GM18867 (cell line): ENCODE results near the gene SORD.
"Not testable (repeated sequence)": the region's sequence is repeated elsewhere in the genome, so short reads cannot be mapped to it uniquely, and the experiment has no call there.

ENCODE experiments used
- ATAC-seq: cut with Tn5 transposase; IDR thresholded peaks from one replicate; pipeline ENCODE4 v1.9.1; 2021; ENCODE audit warnings: mild to moderate bottlenecking, moderate library complexity; ENCODE audit not compliant: unreplicated experiment

SORD gene

DNA sequence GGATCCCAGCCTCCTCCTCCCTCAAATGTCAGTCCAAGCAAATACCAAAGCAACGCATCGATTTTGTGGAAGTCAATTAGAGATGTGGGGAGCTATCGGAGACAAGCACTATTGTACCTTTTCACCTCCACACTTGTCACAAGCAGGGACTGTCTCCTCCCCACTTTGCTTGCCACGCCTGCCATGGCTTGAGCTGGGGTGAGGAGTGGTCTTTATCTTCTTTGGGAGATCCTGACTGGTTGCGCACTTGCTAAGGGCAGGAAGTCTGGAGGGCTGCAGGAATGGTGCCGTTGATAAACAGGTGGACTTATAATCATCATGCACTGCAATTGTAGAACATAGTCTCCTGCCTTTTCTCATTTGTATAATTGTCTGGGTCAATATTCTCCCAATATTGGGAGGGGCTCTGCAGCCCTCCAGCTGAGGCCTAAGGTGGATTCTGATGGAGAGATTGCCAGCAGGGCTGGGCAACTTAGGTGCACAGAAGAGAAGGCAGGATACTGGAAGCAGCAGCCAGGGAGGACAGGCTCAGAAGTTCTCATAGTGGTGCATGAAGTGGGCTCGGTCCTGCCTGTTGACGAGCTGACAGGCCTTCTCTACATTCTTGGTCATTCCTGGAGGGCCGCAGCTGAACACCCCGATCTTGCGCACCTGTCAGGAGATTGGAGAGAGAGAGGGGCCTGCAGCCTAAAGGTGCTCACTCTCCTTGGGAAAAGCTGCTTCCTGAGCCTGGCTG is 70.8 kb downstream of the SORD start:
- no peak for ATAC-seq

DNA sequence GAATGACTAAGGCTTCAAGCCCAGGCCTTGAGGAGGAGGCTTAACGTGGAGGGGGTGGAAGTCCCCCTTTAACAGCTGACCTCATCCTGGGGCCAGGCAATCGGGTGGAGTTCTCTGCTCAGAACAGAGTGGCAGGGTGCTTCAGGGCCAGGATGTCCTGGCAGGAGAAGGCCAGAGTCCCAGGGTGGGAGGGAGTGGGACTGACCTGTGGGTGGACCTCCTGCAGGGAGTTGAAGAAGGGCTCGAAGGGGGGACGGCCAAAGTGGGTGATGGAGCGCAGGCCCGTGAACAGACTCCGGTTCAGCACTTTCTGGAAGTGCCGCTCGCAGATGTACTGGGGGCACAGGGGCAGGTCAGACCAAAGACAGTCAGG is 71.3 kb downstream of the SORD start:
- no peak for ATAC-seq

DNA sequence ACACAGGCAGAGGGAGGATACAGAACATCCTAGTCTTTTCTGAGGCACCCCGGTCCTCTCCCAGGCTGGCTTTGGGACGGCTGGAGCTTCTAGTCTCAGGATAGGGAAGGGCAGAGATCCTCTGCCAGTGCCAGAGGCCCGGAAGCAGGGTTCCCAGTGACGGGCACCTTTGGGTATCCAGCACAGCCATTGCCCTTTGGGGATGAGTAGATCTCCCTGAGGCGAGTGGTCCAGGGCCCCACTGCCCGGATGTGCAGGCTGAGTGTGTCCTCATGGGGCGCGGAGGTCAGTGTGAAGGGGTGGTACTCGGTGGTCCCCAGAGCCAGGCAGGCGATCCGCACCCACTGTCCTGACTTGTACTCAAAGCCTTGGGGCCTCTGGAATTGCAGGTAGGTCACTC is 72.7 kb downstream of the SORD start:
- ATAC-seq: no peak

DNA sequence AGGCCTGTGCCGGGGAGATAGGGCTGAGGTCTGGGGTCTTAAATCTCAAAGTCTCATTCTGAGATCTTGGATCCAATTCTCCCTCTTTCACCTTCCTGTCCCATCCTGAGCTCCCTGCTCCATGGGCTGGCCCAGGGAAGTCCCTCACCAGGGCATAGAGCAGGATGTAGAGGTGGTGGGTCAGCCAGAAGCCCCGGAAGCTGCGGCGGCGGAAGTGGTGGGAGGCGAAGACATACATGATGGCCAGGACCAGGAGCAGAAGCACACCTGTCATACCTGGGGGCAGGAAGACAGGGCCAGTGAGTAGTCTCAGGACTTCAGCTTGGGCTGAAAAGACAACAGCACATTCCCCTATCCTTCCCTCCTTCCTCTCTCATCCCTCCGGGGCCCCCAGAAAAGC is 74.5 kb downstream of the SORD start:
- ATAC-seq: no peak

DNA sequence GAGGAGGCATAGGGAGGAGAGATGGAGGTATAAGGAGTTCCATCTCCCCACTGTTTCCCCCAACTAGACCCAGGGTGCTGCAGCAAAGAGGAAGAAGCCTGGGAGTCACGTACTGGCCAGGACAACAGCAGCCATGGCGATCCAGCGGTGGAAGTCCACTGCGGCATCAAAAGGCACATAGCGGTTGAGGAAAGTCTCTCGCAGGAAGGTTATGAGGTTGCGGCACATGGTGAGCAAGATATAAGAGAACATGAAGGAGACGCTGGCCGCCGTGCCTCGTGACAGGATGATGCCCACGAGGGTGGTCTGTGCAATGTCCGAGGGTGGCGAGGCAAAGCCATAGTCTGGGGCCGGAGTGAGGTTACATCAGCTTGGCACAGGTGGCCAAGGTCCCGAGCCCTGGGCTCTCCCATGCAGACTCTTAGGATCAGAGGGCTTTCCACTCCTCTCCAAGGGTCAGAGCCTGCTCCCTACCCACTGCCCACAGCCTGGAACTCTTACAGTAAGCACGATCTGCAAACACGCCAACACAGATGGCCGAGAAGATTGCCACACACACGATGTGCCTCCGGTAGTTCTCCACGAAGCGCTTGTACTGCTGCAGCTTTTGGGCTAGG is 76.7 kb downstream of the SORD start:
- ATAC-seq: no peak

DNA sequence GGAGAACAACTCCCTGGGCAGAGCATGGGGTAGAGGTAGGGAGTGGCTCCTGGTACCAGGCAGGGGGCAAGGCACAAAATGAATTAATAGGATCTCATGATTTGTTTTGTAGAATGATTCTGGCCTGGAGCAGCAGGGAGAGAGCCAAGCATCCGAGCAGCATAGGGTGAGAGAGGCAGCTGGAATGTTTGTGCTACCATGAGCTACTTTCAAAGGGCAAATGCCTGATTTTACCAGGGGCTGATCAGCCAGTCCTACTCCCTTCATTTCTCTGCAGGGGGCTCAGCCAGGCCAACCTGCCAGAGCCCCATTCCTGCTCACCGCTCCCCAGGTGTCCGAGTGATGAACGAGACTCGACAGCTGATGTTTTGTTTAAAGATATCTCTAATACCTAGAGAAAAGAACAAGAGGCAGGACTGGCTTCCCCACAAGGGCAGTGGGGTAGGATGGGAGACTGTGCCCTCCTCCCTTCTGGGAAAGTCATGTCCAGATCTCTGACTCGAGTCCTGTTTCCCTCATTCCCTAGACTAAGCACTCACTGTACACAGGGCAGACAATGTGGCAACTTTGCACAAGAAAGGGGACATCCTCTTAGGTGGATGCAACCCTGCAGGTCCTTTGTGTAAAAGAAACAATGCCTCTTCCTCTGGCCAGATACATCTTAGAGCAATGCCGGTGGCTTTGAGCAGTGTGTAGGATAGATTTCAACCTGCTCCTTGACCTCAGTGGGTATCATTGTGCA is 78.1 kb downstream of the SORD start:
- ATAC-seq: no peak

DNA sequence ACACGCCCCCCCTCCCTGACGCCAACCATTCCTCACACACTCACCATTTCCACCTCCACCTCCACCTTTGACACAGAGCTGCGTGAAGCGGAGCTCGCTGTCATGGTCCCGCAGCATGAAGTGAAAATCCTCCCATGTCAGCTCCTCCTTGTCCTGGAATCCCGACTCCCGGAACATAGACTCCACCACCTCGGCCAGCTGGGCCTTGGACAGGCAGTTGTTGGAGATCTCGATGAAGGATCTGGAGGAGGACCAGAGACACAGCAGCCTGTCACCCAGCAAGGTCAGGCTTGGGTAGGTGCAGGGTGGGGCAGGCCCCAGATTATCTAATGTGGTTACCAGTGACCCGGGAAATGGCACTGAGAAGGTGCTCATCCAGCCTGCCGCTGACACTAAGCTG is 78.8 kb downstream of the SORD start:
- no peak for ATAC-seq

DNA sequence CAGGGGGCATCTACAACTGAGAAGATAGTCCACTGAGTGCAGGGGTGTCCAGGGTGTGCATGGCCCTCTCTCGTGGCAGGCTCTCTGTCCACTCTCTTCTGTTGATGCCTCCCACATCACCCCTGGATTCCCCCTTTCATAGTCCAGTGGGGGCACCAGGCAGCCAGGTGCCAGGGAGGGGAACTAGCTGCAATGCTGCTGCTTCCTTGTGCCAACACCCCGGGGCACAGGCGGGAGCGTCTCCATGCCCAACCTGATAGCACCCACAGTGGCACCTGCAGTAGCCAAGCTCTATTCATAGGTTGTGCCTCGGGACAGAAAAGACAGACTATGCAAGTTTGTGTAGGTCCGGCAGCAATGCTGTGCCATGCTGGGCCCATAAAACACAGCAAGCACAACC is 79.2 kb downstream of the SORD start:
- no peak for ATAC-seq

DNA sequence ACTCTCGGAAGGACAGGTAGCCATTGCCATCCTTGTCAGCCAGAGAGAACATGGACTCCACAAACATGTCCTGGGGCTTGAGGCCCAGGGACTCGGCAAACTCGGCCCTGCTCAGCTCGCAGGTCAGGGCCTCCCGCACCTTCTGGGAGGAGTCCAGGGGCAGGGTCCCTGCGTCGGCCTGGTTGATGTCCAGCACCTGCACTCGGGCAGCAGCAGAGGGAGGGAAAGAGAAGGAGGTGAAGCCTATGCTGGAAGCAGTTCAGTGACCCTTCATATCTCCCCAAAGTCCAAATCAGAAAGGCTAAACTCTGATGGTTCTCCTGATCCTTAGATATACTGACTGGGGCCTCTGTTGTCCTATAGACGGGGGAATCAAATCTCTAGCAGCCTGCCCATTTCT is 81.2 kb downstream of the SORD start:
- not testable (repeated sequence) for ATAC-seq

DNA sequence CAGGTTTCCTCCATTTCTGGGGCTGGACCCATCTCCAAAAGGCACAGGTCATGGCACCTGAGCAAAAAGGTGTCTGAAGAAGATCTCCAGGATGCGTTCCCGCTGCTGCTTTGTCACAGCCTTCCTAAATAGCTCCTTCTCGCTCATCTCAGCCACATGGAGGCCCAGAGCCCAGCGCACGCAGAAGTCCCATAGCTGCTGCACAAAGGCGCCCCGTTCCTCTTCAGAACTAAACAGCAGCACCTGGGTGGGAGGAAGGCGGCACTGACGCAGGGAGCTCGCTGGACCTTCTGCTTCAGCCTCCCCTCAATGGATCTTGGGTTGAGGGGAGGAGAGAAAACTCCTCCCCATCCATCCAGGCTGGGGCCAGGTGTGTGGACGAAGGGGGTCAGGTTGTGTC is 82.6 kb downstream of the SORD start:
- ATAC-seq: no peak

DNA sequence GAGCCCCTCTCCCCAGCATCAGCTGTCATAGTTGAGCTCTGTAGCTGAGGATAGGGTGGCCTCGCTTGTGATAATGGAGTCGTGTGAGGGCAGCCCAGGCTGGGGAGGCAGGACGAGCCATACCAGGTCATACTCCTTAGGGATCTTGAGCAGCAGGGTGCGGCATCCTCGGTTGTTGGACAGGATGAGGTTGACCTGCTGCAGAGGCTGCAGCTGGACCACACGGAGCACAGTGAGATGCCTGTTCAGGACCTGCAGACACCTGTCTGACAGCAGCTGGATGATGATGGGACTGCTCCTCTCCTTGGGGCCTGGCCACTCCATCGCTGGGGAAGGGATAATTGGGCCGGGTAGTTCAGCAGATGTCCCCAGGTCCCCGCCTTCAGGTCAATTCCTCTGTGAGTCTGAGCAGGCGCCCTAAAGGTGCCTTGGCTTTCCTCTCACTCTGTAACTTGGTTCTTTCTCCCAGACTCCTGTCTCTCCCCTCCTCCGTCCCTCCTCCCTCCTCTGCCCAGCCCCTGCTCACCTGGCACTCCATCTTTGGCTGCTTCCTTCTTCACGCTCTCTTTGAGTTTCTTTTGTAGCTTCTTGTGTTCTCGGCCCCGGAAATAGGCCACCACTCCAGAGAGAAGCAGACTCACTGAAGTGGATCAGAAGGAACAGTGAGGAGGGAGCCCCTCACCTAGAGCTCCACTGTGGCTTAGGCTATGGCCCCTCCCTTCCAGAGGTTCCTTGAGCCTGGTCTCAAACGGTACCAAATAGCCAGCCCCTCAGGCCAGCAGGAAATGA is 83.2 kb downstream of the SORD start:
- no peak for ATAC-seq

DNA sequence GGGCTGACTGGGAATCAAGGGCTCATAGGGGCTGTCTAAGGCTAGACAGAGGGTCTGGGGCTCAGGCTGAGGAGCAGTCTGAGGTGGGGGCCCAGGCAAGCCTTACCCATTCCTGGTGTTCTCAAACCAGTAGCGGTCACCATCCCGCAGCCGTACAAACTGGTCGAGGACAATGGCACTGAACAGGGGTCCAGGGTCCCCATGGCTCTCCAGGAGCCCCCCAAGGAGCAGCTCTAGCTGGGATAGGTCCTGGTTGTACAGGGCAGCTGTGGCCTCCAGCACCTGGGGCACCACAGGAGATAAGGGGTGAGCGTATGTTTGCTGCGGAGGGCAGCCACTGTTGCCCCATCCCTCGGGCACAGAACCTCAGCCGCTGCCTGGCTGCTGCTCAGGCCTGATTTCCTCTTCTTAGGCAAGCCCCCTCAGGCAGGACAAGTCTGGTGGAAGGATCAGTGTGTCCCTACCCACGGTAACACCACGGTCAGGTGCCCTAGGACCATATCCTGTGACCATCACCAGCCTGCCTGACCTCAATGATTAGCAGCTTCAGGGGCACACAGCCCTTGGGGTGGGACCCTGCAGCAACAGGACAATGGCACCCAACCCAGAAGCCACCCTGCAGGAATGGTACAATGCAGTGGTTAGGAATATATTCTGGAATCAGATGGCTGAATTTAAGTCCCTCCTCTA is 85.1 kb downstream of the SORD start:
- no peak for ATAC-seq

DNA sequence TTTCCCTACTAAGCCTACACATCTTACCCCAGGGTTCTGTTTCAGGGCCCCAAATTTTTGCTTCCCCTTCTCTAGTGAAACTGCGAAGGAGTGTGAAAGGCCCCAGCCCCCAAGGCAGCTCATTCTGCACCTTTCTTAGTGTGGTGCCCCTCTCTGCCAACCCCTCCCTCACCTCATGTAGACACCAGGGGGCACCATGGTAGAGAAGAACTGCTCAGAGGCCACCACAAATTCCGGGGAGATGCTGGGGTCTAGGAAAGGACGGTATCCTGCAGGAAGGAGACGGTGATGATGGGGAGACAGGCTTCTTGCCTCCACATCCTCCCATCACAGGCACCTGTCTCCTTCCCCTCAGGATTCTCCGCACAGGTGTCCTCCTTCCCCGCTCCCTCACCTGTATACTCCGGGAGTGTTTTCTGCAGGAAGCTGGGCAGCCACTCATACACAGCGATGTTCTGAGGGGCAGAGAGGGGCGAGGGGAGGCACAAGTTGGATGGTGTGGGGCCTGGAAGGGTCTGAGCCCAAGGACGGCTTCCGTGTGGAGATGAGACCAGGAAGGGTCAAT is 87.3 kb downstream of the SORD start:
- no peak for ATAC-seq

DNA sequence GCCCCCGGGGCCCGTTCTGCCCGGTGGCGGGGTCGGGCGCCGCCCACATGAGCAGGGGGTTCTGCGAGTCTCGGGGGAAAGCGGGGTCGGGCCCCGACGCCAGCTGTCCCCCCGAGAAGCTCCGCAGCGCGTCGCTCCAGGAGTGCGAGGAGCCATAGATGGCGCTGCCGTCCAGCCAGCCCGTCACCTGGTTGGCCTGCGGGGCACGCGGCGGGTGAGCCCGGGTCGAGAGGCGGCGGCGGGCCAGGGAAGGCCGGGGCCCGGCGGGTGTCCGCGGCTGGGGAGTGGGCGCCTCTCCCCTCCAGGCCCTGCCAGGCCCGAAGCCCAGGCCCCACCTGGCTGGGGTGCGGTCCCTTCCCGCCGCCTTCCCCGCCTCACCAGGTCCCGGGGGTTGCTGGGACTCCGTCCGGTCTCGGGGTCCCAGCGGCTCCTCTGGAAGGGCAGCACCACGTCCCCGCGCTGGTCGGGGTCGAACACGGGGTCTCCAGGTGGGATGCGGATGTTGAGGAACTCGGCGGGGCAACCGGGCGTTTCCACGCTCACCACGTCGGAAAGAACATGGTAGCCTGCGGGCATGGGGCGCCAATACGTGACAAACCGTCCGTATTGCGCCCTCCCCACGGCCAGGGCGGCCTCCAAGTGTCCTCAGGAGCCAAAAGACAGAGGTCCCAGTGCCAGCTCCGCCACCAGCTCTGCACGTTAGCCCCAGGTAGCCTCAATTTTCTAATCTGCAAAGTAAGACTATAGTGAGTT is 88.6 kb downstream of the SORD start:
- ATAC-seq: no peak

DNA sequence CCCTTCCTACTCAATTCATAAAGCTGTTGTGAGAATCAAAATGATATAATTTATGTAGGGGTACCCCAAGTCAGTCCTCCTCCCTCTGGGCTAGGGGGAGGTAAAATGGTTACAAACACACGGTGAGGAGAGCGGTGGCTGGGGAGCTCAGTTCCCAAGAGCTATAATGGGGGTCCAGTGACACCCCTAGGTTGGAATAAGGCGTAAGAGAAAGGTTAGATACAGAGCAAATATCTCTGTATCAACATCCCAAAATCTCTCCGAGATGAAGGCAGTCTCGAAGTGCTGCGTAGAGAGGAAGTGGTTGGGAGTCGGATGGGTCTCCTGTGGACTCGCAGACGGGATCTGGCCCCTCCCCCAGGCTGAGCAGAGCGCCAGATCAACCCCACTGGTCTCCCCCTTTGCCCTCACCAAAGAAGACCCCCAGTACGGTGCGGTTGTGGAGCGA is 89.2 kb downstream of the SORD start:
- ATAC-seq: no peak

DNA sequence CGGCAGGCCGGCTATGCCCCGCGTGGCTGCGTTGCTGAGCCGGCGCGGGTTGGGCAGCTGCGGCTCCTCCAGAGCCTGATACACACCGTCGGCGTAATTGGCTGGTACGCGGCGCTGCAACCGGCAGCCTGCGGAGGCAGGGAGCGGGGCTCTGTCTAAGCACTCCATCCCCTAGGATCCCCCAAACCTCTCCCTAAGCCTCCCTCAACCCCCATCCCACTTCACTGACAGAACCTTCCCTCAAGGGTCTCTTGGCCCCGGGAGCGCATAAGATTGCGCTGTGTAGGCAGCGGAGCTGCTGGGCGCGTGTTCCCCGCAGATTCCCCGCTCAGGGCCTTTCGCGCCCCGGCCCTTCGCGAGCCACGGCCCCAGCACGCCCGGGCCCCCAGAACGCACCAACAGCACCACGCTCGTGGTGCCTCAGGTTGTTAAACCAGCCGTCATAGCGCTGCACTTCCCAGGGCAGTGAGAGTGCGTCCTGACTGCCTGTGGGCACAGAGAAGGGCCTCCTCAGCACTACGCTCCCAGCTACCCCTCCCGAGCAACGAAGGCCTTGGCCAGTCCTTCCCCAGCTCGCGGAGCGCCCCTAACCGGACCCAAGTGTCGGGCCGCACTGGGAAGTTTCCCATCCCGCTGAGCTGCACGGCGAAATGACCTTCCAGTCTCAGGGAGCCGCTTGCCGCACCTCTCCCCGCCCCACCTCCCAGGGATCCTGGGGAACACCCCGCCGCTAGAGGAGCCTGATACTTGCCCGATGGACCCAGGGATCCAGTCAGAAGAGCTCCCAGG is 89.8 kb downstream of the SORD start:
- no peak for ATAC-seq

DNA sequence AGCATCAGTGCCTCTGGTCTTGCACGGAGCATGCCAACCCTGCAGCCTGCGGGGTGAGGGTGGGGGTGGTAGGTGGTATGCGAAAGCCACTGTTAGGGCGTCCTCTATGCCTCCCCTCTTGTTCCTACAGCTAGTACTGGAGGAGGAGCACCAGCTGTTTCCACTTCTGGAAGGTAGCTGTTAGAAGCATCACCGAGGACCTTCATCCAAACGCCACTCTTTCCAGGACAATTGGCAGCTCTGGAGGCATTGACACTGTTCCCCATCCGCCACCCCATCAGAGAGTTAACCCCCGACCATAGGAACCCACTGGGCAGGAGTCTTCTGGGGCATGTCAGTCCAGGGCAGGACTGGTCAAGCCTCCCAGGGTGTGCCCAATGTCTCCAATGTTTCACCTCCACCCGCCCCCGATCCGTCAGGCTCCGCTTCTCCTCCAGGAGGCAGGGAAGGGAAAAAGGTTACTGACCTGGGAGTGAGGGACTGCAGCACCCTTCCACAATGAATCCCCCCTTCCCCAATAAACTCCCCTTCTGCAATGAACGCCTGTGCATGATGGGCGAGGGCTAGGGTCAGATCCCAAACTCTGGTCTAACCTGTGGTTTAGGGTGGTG is 90.5 kb downstream of the SORD start:
- no peak for ATAC-seq

DNA sequence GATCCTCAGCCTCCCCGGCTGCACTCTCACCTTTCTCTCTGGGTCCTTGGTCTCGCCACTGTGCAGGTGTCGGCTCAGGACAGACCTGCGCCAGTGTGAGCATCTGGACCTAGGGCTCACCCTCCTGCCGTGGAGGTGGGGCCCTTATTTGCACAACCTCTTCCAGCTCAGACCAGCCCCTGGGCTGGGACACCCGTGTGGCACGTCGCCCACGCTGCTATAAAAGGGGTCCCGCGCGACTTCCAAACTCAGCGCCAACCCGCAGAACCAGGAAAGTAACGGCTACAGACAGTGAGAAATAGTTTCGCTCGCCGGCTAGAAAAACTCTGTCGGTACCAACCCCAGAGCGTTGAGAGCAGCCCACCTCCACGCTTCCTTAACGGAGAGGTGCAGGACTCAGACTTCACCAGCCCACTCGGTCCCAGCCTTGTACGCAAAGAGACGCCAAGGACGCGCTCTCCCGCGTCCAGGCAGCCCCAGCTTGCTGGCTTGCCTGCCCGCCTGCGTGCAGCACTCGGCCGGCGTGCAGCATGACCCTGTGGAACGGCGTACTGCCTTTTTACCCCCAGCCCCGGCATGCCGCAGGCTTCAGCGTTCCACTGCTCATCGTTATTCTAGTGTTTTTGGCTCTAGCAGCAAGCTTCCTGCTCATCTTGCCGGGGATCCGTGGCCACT is 91.2 kb downstream of the SORD start, which contains the start of the genes DUOX2 and DUOXA2:
DUOX2 (minus strand) TSS at position 97 of the 675 bp plus-strand sequence. CDS start 761 bp downstream, outside the sequence.
DUOXA2 (plus strand) TSS at position 251 of the 675 bp plus-strand sequence; CDS start at position 531, 280 bp downstream.
- ATAC-seq: no peak
